Stimulated activated CD4-positive, alpha-beta T cell treated with anti-CD3 and anti-CD28 coated beads, Interleukin-1b, Interleukin-23, amount 100 ng/mL, for 4 hours (primary cell): ENCODE results near the gene AGPAT2.

Experiments used
- DNase-seq, 2 donors: peaks; one replicate each; pipeline ENCODE4 v3.0.0-alpha.2; 2020; ENCODE audit warnings: low read depth in 2 of 2

The AGPAT2 gene

DNA sequence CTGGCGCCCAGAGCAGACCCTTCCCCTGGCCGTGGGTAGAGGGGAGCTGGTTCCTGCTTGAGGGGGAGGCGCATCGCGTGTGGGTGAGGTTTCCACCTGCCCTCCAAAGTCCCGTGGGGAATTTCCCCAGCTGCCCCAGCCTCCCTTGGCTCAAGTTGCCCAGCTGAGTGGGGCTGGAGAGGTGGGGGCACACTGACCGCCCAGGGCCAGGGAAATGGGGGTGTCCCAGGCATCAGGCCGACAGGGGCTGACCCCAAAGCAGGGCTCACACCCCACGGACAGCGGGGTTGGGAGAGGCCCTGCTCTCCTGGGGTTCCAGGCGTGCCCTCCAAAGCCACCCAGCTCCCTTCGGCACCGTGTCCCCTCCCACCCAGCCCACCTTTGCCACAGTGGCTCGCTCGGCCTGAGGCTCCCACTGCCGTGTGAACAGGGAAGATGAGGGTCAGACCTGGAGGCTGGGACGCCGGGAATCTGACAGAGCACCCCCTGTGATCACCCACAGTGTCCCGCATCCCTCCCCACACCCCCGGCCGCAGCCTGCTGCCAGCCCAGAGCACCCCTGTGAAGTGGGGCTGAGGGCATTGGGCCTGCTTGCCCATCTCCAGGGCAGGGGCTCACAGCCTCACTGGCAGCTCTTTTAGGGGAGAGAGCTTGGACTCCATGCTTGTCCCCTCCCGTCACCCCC, 25.5 kb downstream of the AGPAT2 start:
- no peak for DNase-seq

DNA sequence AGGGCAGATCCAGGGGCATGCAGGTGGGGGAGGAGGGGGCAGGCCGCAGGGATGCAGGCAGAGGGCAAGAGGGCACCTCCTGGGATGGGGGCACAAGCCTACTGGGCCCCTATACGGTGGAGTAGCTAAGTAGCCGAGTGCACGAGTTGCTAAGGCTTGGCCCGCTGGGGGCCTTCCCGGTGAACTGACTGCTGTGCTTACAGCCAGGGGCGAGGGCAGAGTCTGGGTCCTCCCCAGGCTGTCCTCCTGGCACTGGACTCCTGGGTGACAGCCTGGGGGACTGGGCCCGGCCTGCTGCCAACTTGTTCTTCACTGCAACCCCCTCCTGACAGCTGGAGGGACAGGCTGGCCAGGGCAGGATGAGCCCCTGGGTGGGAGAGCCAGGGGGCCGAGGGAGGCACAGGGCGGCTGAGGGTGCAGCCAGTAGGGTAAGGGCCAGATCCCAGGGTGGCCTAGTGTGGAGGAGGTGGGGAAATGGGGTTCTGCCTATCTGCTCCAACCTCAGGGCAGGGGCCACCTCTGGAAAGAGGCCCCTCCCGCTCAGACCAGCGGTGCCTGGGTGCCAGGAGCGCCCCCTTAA, 26.2 kb downstream of the AGPAT2 start:
- no peak for DNase-seq

DNA sequence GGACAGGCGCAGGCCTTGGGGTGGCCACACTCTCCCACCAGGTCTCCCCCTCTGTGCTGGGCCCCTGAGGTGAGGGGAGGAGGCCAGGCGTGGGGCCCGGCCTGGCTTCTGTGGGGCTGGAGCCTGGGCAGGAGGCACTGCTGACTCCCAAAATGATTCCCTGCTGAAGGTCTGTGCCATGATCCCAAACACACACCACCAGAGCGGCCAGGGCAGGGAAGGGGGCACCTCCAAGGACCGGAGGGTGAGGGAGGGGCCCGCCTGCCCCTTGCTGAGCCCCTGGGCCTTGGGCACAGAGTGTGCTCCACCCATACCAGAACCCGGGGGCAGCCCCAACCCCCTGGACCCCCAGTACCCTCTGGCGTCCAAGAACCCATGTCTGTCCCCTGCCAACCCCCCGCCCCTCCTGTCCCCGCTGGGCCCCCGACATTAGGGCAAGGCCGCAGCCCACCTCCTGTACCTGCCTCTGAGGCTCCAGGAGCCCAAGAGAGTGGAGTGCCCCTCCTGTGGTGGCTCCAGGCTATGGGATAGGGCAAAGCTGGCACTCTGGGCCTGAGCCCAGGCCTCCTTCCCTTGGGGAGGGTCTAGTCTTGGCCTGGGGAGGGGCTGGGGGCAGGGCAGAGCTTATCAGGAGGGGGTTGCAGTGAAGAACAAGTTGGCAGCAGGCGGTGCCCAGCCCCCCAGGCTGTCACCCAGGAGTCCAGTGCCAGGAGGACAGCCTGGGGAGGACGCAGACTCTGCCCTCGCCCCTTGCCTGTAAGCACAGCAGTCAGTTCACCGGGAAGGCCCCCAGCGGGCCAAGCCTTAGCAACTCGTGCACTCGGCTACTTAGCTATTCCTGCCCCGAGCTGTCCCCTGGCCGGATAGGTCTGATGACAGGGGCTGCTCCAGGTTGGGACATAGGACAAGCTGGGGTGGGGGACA, 27.1 kb downstream of the AGPAT2 start:
- no peak for DNase-seq

DNA sequence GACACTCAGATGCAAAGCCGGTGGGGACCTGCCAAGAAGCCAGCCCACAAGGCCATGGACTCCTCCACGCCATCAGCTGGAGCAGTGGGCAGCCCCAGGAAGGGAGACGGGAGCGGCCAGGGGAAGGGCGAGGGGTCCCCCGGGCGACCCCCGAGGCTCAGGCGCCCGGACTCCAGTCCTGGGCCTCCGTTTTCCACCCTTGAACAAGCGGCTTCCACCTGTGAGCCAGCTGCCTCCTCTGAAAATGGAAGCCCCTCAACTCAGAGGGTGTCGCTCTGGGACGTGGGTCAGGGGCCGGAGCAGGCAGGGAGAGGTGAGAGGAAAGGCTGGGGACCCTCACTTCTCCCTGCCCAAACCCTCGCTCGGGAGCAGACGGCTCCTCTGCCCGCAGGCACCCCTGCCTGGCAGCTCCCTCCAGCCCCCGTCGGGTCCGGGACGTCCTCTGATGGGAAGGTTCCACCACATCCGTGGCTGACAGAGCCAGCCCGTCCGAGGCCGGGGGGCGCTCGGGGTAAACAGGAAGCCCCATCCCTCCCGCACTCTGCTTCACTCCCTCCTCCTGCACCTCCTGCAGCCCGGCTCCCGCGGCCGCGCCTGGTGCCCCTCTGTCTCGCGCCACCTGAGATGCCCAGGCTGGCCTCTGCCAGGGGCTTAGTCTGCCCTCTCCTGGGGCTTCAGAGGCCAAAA, 28.3 kb downstream of the AGPAT2 start:
- no peak for DNase-seq

DNA sequence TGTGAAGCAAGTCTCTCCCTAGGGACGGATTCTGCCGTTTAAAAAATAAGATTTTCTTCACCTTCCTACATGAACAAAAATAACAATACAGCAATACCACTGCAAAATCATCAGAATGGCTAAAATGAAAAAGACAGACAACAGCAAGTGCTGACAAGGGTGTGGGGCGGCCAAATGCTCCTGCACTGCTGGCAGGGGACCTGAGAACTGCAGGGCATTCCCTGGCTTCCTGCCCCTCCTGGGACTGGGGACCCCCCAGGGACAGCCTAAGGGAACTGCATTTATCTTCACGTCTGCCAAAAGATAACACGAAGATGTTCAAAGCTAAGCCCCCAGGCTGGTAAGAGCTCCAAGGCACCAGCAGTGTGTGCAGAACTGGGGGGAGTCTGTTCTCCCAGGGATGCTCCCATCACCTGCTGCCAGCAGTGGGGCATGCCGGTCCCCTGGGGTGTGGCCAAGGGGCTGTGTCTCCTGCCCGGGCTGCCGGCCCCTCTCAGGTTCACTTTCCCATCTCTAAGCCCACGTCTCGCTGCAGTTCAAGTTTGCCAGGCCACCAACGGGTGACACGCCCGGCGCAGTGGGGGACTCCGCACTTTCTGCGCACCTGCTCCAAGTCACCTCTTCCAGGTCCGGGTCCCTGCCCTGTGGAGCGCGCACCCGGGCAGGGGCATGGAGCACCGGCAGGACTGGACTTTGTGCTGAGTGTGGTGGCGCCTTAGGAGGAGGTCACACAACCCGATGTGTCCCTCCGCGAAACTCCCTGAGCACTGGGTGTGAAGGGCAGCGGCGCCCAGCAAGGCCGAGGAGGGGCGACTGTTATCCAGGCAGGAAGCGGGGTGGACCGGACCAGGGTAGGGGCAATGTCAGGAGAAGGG, 29.0 kb downstream of the AGPAT2 start:
- DNase-seq: no peak

DNA sequence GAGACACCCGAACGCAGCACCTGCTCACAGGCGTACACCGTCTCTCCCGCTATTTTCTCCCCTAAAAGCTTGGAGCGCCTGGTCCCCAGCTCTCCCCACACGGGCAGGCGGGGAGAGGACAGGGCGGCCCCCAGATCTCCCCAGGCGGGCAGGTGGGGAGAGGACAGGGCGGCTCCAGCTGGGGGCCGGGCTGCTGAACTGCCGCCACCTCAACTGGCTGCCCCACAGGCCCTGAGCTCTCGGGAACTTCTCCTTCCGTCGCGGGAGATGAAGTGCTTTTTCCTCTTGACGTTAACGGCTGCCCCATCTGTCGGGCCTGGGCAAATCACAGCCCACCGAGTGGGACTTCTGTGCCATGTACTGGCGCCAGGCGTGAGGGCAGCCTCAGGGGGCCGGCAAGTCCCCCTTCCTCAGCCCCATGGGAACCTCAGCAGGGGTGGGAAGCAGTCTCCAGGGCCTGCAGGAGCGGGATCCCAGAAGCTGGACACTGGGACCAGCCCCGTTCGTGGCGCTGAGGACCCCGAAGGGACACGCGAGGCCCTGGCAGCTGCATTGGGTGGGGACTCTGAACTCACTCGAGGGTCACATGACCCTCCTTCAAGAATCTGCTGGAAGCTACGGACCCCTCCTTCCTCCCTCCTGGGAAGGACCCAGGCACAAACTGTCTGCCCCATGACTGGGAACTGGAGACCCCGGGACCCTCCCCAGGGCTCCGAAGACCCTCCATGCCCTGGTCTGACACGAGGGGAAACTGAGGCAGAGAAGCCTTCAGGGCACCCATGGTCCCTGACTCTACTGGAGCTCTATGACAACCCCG, 30.3 kb downstream of the AGPAT2 start:
- DNase-seq: no peak

DNA sequence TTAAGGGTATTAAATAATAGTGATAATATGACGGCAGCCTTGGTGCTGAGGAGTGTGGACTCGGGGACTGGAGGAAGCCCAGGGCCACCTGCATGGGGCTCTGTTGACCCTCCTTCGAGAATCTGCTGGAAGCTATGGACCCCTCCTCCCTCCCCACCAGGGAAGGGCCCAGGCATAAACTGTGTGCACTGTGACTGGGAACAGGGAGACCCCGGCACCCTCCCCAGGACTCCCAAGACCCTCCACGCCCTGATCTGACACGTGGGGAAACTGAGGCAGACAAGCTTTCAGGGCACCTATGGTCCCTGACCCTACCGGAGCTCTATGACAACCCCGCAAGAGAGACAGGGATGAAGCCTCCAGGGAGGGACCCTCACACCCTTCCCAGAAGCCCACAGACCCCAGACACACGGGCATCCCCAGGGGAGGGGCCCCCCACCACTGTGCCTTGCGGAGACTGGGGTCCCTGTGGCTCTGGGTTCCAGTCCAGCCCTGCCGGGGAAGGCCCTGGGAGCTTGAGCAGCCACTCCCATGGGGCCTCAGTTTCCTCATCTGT, 31.0 kb downstream of the AGPAT2 start:
- DNase-seq: no peak

DNA sequence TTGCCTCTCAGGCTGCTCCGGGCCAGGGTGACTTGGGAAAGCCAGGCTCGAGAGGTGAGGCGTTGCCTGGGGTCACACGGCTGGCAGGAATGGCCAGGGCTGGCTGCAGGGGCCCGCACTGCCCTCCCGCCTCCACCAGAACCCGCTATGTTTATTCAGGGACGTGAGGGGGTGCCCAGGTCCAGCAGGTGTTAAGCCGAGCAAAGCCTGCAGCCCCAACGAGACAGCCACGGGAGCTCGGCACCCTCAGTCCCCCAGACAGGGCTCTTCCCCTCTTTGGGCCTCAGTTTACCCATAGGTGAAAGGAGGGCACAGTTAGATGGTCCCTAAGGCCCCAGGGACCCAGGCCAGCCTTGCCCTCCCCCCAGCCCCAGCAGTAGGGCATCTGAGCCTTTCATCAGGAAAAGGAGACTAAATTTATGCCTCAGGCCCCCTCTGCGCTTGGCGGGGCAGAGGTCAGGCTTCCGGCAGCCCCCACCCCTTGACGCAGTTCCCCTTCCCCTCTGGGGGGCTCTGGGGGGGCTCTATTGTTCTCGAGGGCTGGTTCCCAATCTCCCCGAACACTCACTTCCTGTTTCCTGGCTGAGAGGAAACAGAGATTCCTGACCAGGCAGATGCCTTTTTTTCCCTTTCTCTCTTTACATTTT, 31.6 kb downstream of the AGPAT2 start:
- DNase-seq: no peak

DNA sequence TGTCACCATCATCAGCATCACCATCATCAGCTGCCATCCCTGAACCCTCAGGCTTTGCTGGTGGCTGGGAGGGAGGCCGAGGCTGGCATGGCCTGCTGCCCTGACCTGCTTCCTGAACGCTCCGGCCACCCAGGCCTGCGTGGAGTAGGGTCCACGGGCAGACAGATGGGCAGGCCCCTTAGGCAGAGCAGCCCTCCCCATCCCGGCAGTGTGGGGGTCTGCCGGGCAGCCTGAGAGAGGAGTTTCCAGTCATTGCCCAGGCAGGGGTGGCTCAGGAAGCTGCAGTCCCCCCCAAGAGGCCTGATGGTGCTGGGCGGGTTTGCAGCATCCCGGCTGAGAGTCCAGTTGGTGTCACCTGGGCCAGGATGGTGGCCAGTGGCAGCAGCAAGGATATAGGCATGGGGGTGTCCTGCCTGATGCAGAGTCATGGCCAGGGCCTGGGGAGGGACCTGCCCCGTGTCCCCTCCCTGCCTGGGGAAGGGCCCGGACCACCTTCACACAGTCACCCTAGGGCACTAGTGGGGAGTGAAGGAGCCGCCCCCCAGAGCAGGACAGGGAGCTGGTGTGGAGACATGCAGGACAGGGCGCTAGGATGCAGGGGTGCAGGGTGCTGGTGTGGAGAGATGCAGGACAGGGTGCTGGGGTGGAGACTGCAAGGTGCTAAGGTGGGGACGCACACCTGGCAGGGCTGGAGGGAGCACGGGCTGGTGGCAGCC, 32.3 kb downstream of the AGPAT2 start:
- no peak for DNase-seq

DNA sequence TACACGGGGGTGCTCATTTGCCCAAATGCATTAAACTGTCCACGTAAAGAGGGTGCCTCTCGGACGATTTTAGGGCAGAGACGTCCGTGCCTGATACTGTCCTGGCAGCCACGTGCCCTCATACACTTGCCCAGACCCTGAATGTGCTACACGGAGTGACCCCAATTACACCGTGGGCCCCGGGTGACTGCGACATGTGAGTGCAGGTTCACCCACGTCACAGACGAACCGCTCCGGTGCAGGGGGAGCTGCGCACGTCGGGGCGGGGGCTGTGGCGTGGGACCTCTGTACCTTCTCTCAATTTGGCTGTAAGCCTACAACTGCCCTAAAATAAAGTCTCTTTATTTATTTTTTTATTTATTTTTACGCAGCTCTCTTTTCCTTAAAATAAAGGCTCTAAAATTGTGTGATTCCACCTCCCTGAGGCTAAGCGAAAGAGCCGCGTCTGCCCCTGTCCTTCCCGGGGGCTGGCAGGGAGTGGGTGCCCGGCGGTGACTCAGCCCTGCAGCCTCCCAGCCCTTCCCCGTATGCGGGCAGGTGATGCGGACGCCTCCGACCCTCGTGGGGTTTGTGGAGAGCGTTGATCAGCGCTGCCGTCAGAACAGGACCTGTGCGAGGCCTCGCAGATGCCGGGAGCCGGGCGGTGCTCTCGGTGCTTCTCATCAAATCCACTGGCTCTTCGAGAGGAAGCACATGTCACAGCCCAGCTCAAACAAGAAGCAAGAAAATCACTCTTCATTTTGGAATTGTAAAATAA, 33.8 kb downstream of the AGPAT2 start:
- DNase-seq: no peak

DNA sequence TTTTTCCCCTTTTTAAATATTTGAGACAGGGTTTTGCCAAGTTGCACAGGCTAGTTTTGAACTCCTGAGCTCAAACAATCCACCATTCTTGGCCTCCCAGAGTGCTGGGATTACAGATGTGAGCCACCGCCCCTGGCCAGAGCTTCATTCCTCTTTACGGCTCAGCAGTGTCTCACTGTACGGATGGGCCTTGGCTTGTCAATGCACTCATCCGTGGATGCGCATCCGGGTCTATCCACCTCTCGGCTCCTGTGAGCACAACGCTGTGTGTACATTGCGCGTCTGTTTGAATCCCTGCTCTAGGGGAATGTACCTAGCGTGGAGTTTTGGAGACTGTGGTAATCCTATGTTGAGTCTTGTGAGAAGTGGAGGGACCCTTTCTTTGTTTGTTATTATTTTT, 35.4 kb downstream of the AGPAT2 start:
- DNase-seq: no peak

DNA sequence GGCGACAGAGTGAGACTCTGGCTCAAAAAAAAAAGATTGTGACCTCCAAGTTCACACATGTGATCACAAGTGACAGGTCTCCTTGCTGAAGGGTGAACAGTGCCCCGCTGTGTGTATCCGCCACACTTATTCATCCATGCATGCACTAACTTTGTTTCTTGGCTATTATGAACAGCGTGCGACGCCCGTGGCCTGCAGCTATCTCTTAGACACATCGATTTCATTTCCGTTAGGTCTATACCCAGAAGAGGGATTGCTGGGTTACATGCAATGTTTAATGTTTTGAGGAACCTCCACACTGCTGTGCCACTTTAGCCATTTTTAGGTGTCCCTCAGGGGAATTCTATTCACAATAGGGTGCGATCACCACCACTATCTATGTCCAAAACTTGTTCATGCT, 36.6 kb downstream of the AGPAT2 start:
- DNase-seq: no peak

DNA sequence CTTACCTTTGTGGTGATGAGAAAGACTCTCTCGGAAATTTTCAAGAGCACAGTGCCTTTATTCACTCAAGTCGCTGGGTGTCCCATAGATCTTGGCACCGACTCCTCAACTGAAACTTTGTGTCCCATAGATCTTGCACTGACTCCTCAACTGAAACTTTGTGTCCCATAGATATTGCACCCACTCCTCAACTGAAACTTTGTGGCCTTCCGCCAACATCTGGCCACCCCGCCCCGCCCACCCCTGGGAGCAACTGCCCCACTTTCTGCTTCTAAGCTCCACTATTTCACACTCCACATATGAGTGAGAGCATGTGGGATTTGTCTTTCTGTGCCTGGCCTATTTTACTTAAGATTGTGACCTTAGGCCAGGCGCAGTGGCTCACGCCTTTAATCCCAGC, 37.2 kb downstream of the AGPAT2 start:
- DNase-seq: no peak

DNA sequence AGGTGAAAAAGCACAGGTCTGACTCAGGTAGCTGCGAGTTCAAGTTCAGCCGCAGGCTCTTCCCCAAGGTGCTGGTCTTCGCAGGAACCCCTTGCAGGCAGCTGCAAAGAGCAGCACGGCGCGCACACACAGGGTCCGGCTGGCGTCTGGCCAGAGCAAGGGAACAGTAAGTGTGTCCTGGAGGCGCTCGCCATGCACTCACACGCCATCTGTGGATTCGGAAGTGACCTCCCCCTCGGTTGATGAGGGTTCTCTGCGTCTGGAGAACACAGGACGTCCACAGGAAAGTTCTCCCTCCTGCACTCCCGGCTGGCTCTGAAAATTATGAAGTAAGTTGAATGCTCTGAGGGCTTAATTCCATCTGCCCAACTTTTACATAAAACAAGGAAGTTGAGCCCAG, 38.5 kb downstream of the AGPAT2 start:
- no peak for DNase-seq

DNA sequence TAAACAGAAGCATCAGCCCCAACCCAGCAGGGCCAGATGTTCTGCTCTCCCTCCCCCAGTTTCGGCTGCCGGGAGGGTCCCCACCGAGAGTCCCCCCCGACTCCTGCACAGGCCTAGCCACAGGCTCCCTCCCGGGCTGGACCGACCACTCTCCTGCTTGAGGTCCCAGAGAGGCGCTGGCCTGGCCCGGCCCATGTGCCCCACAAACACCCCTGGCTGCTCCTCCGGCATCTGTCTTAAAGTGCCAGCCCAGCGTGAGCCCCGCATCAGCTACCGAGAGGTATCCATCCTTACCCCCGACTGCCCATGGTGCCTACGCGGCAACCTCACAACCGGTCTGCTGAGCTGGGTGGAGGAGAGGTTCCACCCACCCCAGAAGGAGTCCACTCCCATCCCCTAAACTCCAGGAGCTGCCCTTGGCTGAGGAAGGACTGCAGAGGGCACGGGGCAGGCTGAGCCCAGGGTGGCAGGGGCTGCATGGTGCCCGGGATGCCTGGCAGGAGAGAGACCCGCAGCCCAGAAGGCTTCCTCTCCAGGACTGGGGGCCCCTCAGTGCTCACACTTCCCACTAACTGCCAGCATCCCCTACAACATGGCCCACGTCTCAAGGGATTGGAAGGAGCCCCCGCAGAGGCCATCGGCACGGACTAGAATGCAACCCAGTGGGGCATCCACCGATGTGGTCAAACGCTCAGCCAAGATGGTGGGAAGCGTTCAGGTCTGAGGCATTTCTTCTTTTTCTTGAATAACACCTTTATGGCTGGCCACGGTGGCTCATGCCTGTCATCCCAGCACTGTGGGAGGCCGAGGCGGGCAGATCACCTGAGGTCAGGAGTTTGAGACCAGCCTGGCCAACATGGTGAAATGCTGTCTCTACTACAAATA, 40.2 kb downstream of the AGPAT2 start:
- DNase-seq: no peak

DNA sequence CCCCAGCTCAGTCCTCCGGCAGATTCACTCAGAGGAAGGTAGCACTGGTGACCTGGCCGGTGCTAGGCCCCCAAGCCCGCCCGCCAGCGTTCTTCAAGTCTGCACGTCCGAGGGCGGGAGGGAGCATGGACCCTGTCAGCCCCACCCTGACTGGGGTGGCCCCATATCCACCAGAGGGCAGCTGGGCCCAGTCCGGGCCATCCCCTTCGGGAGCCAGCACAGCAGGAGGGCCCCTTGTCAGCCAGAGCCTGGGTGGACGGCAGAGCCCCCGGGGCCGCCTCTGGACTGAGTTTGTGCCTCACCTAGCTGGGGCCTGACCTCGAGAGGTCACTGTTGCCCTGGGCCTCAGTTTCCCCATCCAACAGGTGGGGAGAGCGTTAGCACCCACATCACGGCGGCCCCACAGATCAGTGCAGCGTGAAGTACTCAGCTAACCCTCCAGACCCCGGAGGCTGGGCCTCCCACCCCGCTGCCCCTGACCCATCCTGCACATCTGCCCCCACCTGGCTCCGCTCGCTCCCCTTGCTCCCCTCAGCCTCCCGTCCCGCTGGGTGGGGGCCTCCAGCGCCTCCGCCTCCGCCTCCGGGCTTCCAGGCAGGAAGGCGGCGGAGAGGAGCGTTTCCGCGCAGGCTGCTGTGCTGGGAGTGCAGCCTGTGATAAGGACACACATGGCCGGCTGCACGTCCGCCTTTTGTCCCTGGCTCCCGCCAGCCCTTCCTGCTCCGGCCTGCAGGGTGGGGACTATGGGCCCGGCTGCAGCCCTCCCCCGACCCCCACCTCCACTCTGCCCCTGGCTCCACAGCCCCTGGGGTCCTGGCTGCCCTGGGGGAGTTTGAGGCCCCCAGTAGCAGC, 41.1 kb downstream of the AGPAT2 start:
- no peak for DNase-seq
